Omental fat pad (tissue), 4 donors: ENCODE measurements around the gene SLC25A5. TPM values are rescaled to one million over a fixed set of nuclear protein-coding genes. Genes with fewer than 3 reads are reported as not detected.

Source experiments
- ATAC-seq: fragments of 150-250 bp; one replicate; pipeline ENCODE4 v1.9.1; 2016; ENCODE audit warnings: mild to moderate bottlenecking, moderate library complexity; ENCODE audit not compliant: low FRiP score
- DNase-seq: peaks from one replicate; pipeline ENCODE4 v3.0.0-alpha.2; 2019; ENCODE audit warnings: low spot score
- CTCF ChIP-seq, 3 donors: fragments of 450-650 bp; IDR thresholded peaks; one replicate each; pipeline ENCODE4 v1.5.1; 2016 to 2017; ENCODE audit warnings: antibody characterized with exemption in 3 of 3, mild to moderate bottlenecking in 3 of 3, moderate library complexity in 2 of 3
- total RNA-seq, 4 donors: library from RNA; depleted of rRNA; stranded (reverse); fragments of >200 nt; gene quantifications; one replicate each; pipeline ENCODE4 v1.1.0, GENCODE V29; 2016

The SLC25A5 gene
- total RNA-seq, 4 donors from 2014 or later, result 115 to 215 (median 194) TPM

DNA sequence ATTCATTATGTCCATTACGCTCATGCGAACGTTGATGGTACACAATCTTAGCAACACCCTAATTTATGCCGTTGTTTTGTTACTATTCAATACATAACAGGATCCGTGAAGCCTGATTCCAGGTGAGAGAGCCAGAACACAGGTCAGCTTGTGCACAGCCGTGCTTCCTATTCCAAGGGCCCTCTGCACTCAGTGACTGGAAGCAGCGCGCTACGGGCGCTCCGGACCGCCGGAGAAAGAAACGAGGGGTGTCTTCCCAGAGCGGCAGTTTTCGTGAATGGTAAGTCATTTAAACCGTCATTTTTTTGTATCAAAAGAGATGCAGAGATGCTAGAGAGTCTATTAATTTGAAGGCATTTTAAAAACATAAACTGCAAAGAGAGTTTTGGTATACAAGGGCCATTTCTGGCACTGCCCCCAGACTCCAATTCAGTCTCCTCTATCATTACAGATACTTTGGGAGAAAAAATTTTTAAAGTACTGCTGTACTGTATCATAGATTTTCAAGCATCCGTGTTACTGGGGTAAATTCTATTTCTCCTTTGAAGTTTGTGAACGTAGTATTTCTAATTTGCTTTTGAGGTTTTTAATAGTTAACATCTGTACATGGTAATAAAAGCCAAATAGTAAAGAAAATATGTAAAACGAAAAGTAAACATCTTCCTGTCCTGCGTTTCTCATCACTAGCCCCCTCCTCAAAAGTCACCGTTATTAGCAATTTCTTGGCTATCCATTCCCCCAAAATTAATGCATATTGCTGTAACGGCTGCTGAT, 6.6 kb downstream of the SLC25A5 start:
- no peak for DNase-seq
- TF ChIP-seq CTCF (IDR thresholded peaks at IDR 0.05), result no peak
- no peak for ATAC-seq

GRCh38 chrX:119475389-119476101, 7.3 kb downstream of the SLC25A5 start:
- DNase-seq (no peak), ATAC-seq (no peak)

DNA sequence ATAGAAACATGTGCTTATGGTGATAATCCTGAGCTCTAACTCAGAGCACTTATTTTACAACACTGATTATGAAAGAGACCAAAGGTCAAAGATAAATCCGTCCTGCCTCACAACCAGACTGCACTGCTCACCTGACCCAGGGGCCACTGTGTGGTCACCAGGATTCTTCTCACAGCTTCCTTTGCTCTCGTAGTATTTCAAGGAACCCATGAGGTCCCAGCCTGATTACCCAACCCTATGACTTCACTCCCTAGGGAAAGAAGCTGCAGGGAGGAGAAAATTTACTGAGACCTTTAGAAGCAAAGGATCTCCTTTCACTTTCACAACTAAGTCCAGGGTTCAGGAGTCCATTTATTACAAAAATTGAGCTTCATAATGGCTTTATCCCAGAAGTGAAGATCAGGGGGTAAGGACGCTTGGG, 9.6 kb downstream of the SLC25A5 start:
- DNase-seq, result peak; percentile 24
- peak; percentile 65 for ATAC-seq
- TF ChIP-seq CTCF (IDR thresholded peaks at IDR 0.05), result no peak

More at GRCh38 chrX:119475389-119476101, 7.3 kb downstream of the SLC25A5 start:
- TF ChIP-seq CTCF (IDR thresholded peaks at IDR 0.05), result no peak

GRCh38 chrX:119478504-119478903, 10.3 kb downstream of the SLC25A5 start:
- ATAC-seq (no peak), DNase-seq (no peak)
- TF ChIP-seq CTCF (IDR thresholded peaks at IDR 0.05), result no peak

GRCh38 chrX:119479845-119480244, 11.6 kb downstream of the SLC25A5 start:
- no peak for ATAC-seq
- no peak for TF ChIP-seq CTCF (IDR thresholded peaks at IDR 0.05)
- no peak for DNase-seq

GRCh38 chrX:119481323-119481801, 13.1 kb downstream of the SLC25A5 start:
- ATAC-seq (no peak), DNase-seq (no peak)
- TF ChIP-seq CTCF (IDR thresholded peaks at IDR 0.05), result no peak
